Right lobe of liver (tissue), 6 donors: ENCODE data around the gene LYG1. TPM values are rescaled to one million over a fixed set of nuclear protein-coding genes. Genes with fewer than 3 reads are reported as not detected.
A peak's percentile ranks its signal among the peaks of the same experiment; 100 is the strongest.

Experiments
- ATAC-seq, 4 donors: fragments of 200-7000 bp; cut with Tn5 transposase; one replicate each; pipeline ENCODE4 v1.9.1; 2020; ENCODE audit warnings: mild to moderate bottlenecking in 4 of 4, moderate library complexity in 4 of 4
- DNase-seq, 3 donors: peaks; one replicate each; pipeline ENCODE4 v3.0.0-alpha.2; 2020
- H3K27ac ChIP-seq, 3 donors: fragments of 200-600 bp; one replicate each; pipeline ENCODE4 v1.8.0; 2022
- H3K27me3 ChIP-seq, 2 donors: fragments of 200-600 bp; one replicate each; pipeline ENCODE4 v1.8.0; 2022
- H3K36me3 ChIP-seq, 4 donors: fragments of 200-600 bp; sonication (generic) in 1 of 4; one replicate each; pipeline versions ENCODE4 v1.5.1 to v1.8.0; 2017 to 2022; ENCODE audit warnings: control low read depth in 1 of 4
- H3K4me1 ChIP-seq, 4 donors: fragments of 200-600 bp; sonication (generic) in 1 of 4; one replicate each; pipeline versions ENCODE4 v1.5.1 to v1.8.0; 2017 to 2022; ENCODE audit warnings: control low read depth in 1 of 4
- H3K4me3 ChIP-seq, 3 donors: fragments of 200-600 bp; one replicate each; pipeline ENCODE4 v1.8.0; 2022
- H3K9me3 ChIP-seq, 4 donors: fragments of 200-600 bp; sonication (generic) in 1 of 4; one replicate each; pipeline versions ENCODE4 v1.5.1 to v1.8.0; 2017 to 2022; ENCODE audit warnings: control low read depth in 1 of 4
- CTCF ChIP-seq, 4 donors: fragments of 200-600 bp in 3 of 4; fragments of 450-650 bp in 1 of 4; IDR thresholded peaks; one replicate each; pipeline versions ENCODE4 v1.5.1 to v1.8.0; 2016 to 2022; ENCODE audit warnings: antibody characterized with exemption in 4 of 4, mild to moderate bottlenecking in 2 of 4
- POLR2A ChIP-seq: fragments of 450-650 bp; IDR thresholded peaks from one replicate; pipeline ENCODE4 v1.6.1; 2017; ENCODE audit warnings: antibody characterized with exemption, mild to moderate bottlenecking
- WGBS: methylation state at CpG from one replicate; pipeline ENCODE4 v1.1.6; 2018; ENCODE audit warnings: low coverage, low lambda C conversion rate; ENCODE audit not compliant: insufficient coverage; ENCODE audit errors: missing lambda C conversion rate; 5-methylcytosine and 5-hydroxymethylcytosine counted together
- intact Hi-C, 2 donors: fragments of 100-400 bp; cut with DNase I; formaldehyde crosslinking; loops; one replicate each; pipeline versions ENCODE4 v1.11.2 to v1.14.1; 2022
- total RNA-seq, 6 experiments: library from RNA; depleted of rRNA in 2 of 6; stranded (reverse); fragments of >200 nt in 2 of 6; fragmentation: NEBNext Ultra II Directional in 3 of 6; extraction: Animal tissue kit (Norgen Biotek cat#: 25700) in 3 of 6; gene quantifications; one replicate each; pipeline versions ENCODE4 v1.1.0 to v1.2.4, GENCODE V29; 2016 to 2023
- donor health status: DM: no; HTN: yes; CAD: no.
- donor health status: DM: no; HTN: no; CAD: no.
- donor health status: DM: no; HTN: no; CAD: no.
- donor health status: DM: no; HTN: yes; CAD: no.
- donor health status: DM: no; HTN: yes; CAD: no.

LYG1 gene
- total RNA-seq, 6 experiments from 2014 or later, result 0.25 to 1.00 (median 0.64) TPM; not detected in 1

- Histone ChIP-seq H3K9me3 (no peaks in the 10 kb centered on the region), H3K36me3 (no peaks in the 10 kb centered on the region), H3K27ac (no peak overlapping the region), H3K4me3 (no peak overlapping the region), H3K4me1 (peaks cover 0 to 24% (median 9%) of the 10 kb centered on the region in 4 donors), H3K27me3 (no peaks in the 10 kb centered on the region)
- 79% methylated on average over 8 of the region's 8 CpGs for WGBS
- TF ChIP-seq CTCF (IDR thresholded peaks at IDR 0.05) (no peak), POLR2A (no peak)
- ATAC-seq, result no peak
- intact Hi-C loops, result no loop called here
- DNase-seq, result no peak
These were observed 39.8 kb upstream of the LYG1 start for GRCh38 chr2:99340669-99341236.

GRCh38 chr2:99338029-99338585 lies 37.1 kb upstream of the LYG1 start:
- intact Hi-C loops, result no loop called here
- Histone ChIP-seq H3K4me1 (peaks cover 0 to 35% (median 12%) of the 10 kb centered on the region in 4 donors), H3K27me3 (no peaks in the 10 kb centered on the region), H3K36me3 (no peaks in the 10 kb centered on the region), H3K4me3 (peak overlapping the region; percentile 76 to 96 (median 90)), H3K9me3 (no peaks in the 10 kb centered on the region), H3K27ac (peak overlapping the region in 2 of 3 donors; percentile 74 to 78)
- TF ChIP-seq POLR2A (no peak), CTCF (IDR thresholded peaks at IDR 0.05) (no peak)
- DNase-seq (no peak), ATAC-seq (no peak)
- 1% methylated on average over 17 of the region's 17 CpGs for WGBS

- Histone ChIP-seq H3K4me3 (peak within 1 kb of the TSS; percentile 76 to 96 (median 90)), H3K4me1 (peaks cover 0 to 35% (median 12%) of the 10 kb centered on the region in 4 donors), H3K27ac (peak within 1 kb of the TSS; percentile 74 to 82 (median 78)), H3K27me3 (no peaks in the 10 kb centered on the region), H3K9me3 (no peaks in the 10 kb centered on the region), H3K36me3 (peaks cover 0 to 6% (median 0%) of the 10 kb centered on the region in 4 donors)
- intact Hi-C loops, result no loop called here
- ATAC-seq (peak; percentile 86 to 90 (median 87)), DNase-seq (peak; percentile 98)
- TF ChIP-seq CTCF (IDR thresholded peaks at IDR 0.05) (peak; percentile 41 to 85 (median 76)), POLR2A (peak; percentile 71)
- WGBS, result under 1% methylated on average over 51 of the region's 87 CpGs
These were observed 36.4 kb upstream of the LYG1 start, which contains the start of gene EIF5B for GRCh38 chr2:99337113-99338028. Gene EIF5B (plus strand): TSS chr2:99337389. CDS start chr2:99337555, 166 bp downstream.

- TF ChIP-seq CTCF (IDR thresholded peaks at IDR 0.05) (no peak), POLR2A (no peak)
- H3K9me3 ChIP-seq, result no peaks in the 10 kb centered on the region
- H3K4me1 ChIP-seq, result peaks cover 0 to 35% (median 12%) of the 10 kb centered on the region in 4 donors
- WGBS, result 0% methylated on average over 8 of the region's 8 CpGs
- H3K27ac ChIP-seq, result peak overlapping the region; percentile 74 to 82 (median 78)
- H3K4me3 ChIP-seq, result peak overlapping the region; percentile 76 to 96 (median 90)
- H3K27me3 ChIP-seq, result no peaks in the 10 kb centered on the region
- H3K36me3 ChIP-seq, result peaks cover 0 to 12% (median 1%) of the 10 kb centered on the region in 4 donors
- DNase-seq, result no peak
- ATAC-seq, result peak in 1 of 4 donors; percentile 0
- intact Hi-C loops, result no loop called here
These were observed 35.8 kb upstream of the LYG1 start for GRCh38 chr2:99336804-99337112.
